Caco-2 (cell line): ENCODE data around the gene LRRC74B. TPM values are rescaled to one million over a fixed set of nuclear protein-coding genes. Genes with fewer than 3 reads are reported as not detected.
A peak's percentile ranks its signal among the peaks of the same experiment; 100 is the strongest.

Source experiments
- BruUV-seq: library from RNA; stranded (reverse); fragments of 400-500 nt; replicated peaks from 2 replicates; lab custom pipeline; 2021; lab: Mats Ljungman, UMichigan
- CTCF ChIA-PET: fragments of 300-600 bp; sonication (Branson Sonifier 250); formaldehyde crosslinking; loops from one replicate; lab custom pipeline; 2022; ENCODE audit warnings: antibody characterized with exemption; lab: Charles Lee
- POLR2A ChIA-PET: fragments of 300-600 bp; sonication (Branson Sonifier 250); formaldehyde crosslinking; loops from one replicate; lab custom pipeline; 2022; ENCODE audit warnings: antibody characterized with exemption; lab: Charles Lee
- DNase-seq, 2 experiments: peaks; one replicate each; pipeline versions ENCODE4 v3.0.0 to v3.0.0-alpha.2; 2020 to 2022
- H3K27me3 ChIP-seq: replicated peaks from 2 replicates; pipeline ENCODE4 v1.6.0; 2011; ENCODE audit warnings: low read length; ENCODE audit not compliant: control insufficient read depth, insufficient read depth
- H3K36me3 ChIP-seq: 2 replicates; pipeline ENCODE4 v1.5.1; 2011; ENCODE audit warnings: low read length; ENCODE audit not compliant: control insufficient read depth, insufficient read depth
- H3K4me1 ChIP-seq: fragments of 250-450 bp; sonication (Bioruptor Pico); 2 replicates; pipeline ENCODE4 v1.5.1; 2020; ENCODE audit warnings: mild to moderate bottlenecking
- H3K4me3 ChIP-seq: 2 replicates; pipeline ENCODE4 v1.5.1; 2011; ENCODE audit warnings: low read depth, mild to moderate bottlenecking, control low read depth, low read length
- H3K9me3 ChIP-seq: fragments of 250-450 bp; sonication (Bioruptor Pico); 2 replicates; pipeline ENCODE4 v1.5.1; 2020; ENCODE audit warnings: mild to moderate bottlenecking, moderate library complexity
- H3K27ac Mint-ChIP-seq: one replicate; pipeline ENCODE4 v1.8.0; 2022; ENCODE audit warnings: mixed read lengths; ENCODE audit not compliant: unreplicated experiment
- H3K27me3 Mint-ChIP-seq: one replicate; pipeline ENCODE4 v1.8.0; 2022; ENCODE audit warnings: mixed read lengths; ENCODE audit not compliant: insufficient read depth, unreplicated experiment
- H3K36me3 Mint-ChIP-seq: one replicate; pipeline ENCODE4 v1.8.0; 2022; ENCODE audit warnings: mild to moderate bottlenecking, mixed read lengths; ENCODE audit not compliant: insufficient read depth, unreplicated experiment
- H3K4me1 Mint-ChIP-seq: one replicate; pipeline ENCODE4 v1.8.0; 2022; ENCODE audit warnings: low read depth, mixed read lengths; ENCODE audit not compliant: unreplicated experiment
- H3K4me3 Mint-ChIP-seq: one replicate; pipeline ENCODE4 v1.8.0; 2022; ENCODE audit warnings: mild to moderate bottlenecking, moderate library complexity, mixed read lengths; ENCODE audit not compliant: unreplicated experiment
- H3K9me3 Mint-ChIP-seq: one replicate; pipeline ENCODE4 v1.8.0; 2022; ENCODE audit warnings: mixed read lengths; ENCODE audit not compliant: unreplicated experiment
- intact Hi-C: fragments of 100-400 bp; cut with micrococcal nuclease; formaldehyde crosslinking; loops from one replicate; pipeline ENCODE4 v1.10.0; 2022; ENCODE audit not compliant: unreplicated experiment
- total RNA-seq: library from RNA; stranded (reverse); gene quantifications from 2 replicates; pipeline ENCODE4 v1.2.3, GENCODE V29; 2022
- TF ChIP-seq, protein P1 (sequence below), 2 experiments: fragments of 200-600 bp in 1 of 2; IDR thresholded peaks; 1 replicate in 1 of 2; 2 replicates in 1 of 2; pipeline versions ENCODE4 v1.5.1 to v1.8.0; 2011 to 2022; ENCODE audit warnings: antibody characterized with exemption in 1 of 2, control low read depth in 1 of 2, inconsistent platforms in 1 of 2, low read depth in 1 of 2, low read length in 1 of 2, mild to moderate bottlenecking in 1 of 2, moderate library complexity in 1 of 2; ENCODE audit not compliant: insufficient read depth in 1 of 2, severe bottlenecking in 1 of 2, unreplicated experiment in 1 of 2

The LRRC74B gene
- total RNA-seq, 1 experiment from 2014 or later, result not detected

DNA sequence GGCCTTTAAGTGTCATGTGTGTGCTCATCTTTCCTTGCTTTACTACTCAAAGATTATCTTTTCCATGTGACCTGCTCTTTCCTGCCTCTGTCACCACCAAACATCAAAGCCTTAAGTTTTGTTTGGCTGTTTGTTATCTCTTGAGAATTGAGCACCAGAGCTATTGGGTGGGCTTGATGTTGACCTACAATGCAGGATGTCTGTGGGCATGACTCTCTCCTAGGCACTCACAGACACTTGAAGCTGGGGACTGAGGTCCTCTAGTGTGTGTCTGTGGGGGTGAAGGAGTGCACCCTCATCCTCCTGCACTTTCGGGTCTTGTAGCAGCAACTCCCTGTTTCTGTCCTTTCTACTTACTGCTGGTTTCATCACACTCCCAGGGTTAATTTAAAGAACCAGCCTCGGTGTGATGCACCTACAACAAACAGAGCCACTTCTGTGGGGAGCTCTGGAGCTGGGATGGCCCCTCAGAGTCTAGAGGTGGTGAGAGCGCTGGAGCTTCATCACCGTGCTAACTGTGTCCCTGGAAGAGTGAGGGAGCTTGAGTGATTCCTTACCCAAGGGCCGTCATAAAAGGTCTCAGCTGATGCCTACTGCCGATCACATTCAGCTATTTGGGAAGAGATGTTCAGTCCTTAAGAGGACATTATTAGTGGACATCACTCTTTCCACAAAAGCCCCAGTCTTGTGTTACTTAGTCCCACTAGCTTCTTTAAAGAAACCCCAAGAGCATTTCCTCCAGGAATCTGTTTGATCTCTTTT lies 56.3 kb downstream of the LRRC74B start:
- Mint-ChIP-seq H3K36me3 (no peaks in the 10 kb centered on the region), H3K4me3 (no peak overlapping the region), H3K27ac (no peak overlapping the region), H3K4me1 (peaks cover 22% of the 10 kb centered on the region), H3K9me3 (no peaks in the 10 kb centered on the region), H3K27me3 (no peaks in the 10 kb centered on the region)
- H3K27me3 ChIP-seq, result no peaks in the 10 kb centered on the region
- no peak for DNase-seq
- no peak overlapping the region for H3K4me3 ChIP-seq
- intact Hi-C loops, result no loop called here
- POLR2A ChIA-PET, result no interaction called here
- no peaks in the 10 kb centered on the region for H3K9me3 ChIP-seq
- CTCF ChIA-PET, result interaction anchor here (0.9 to 1.5 kb wide), 2 partner anchors 120 to 216 kb away, joined by 3 to 6 read pairs; partner anchors contain the start of gene LZTR1
- no peaks in the 10 kb centered on the region for H3K36me3 ChIP-seq
- BruUV-seq, result no TSS peak
- TF ChIP-seq, protein P1, sequence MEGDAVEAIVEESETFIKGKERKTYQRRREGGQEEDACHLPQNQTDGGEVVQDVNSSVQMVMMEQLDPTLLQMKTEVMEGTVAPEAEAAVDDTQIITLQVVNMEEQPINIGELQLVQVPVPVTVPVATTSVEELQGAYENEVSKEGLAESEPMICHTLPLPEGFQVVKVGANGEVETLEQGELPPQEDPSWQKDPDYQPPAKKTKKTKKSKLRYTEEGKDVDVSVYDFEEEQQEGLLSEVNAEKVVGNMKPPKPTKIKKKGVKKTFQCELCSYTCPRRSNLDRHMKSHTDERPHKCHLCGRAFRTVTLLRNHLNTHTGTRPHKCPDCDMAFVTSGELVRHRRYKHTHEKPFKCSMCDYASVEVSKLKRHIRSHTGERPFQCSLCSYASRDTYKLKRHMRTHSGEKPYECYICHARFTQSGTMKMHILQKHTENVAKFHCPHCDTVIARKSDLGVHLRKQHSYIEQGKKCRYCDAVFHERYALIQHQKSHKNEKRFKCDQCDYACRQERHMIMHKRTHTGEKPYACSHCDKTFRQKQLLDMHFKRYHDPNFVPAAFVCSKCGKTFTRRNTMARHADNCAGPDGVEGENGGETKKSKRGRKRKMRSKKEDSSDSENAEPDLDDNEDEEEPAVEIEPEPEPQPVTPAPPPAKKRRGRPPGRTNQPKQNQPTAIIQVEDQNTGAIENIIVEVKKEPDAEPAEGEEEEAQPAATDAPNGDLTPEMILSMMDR (IDR thresholded peaks at IDR 0.05; ENCODE audit: insufficient read depth in 1 of 2, low read depth in 1 of 2, low read length in 1 of 2, severe bottlenecking in 1 of 2, unreplicated experiment in 1 of 2), result no peak
- H3K4me1 ChIP-seq, result peaks cover 14% of the 10 kb centered on the region

DNA sequence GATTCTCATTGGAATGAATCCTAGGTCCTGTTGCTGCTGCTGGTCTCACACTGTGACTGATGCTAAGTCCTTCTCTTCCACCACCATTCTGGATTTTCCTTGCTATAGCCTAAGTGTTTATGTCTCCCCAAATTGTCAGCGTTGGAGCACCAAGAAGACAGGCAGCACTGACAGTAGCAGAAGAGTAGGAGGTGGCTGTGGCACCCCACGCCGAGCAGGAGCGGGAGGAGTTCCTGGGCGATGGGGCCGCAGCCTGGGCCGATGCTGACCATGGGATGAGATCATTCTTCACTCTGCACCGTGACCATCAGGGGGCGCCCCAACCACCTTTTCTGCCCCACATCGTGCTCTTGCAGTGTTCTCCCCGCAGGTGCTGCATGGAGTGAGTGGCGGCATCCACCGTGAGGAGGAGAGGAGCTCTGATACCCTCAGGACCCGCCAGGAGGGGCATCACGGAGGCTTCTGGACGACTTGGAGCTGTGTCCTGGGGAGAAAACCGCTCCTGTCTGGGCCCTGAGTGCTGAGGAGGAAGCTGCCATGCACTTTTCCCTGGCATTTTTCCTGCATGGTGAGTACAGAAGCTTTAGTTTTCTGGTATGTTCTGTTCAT lies 57.0 kb downstream of the LRRC74B start:
- Histone ChIP-seq H3K4me1 (peaks cover 14% of the 10 kb centered on the region), H3K4me3 (no peak overlapping the region), H3K9me3 (no peaks in the 10 kb centered on the region), H3K36me3 (no peaks in the 10 kb centered on the region), H3K27me3 (no peaks in the 10 kb centered on the region)
- BruUV-seq, result no TSS peak
- Mint-ChIP-seq H3K27me3 (no peaks in the 10 kb centered on the region), H3K4me1 (peaks cover 22% of the 10 kb centered on the region), H3K36me3 (no peaks in the 10 kb centered on the region), H3K4me3 (no peak overlapping the region), H3K9me3 (no peaks in the 10 kb centered on the region), H3K27ac (no peak overlapping the region)
- POLR2A ChIA-PET, result no interaction called here
- intact Hi-C loops, result no loop called here
- DNase-seq, result peak; percentile 70 to 80
- TF ChIP-seq, protein P1 (IDR thresholded peaks at IDR 0.05; ENCODE audit: insufficient read depth in 1 of 2, low read depth in 1 of 2, low read length in 1 of 2, severe bottlenecking in 1 of 2, unreplicated experiment in 1 of 2), result peak; percentile 60 to 77
- CTCF ChIA-PET, result interaction anchor here (0.7 to 1.5 kb wide), 3 partner anchors 65 to 217 kb away, joined by 3 to 6 read pairs (median 5); partner anchors contain the start of gene LZTR1

DNA sequence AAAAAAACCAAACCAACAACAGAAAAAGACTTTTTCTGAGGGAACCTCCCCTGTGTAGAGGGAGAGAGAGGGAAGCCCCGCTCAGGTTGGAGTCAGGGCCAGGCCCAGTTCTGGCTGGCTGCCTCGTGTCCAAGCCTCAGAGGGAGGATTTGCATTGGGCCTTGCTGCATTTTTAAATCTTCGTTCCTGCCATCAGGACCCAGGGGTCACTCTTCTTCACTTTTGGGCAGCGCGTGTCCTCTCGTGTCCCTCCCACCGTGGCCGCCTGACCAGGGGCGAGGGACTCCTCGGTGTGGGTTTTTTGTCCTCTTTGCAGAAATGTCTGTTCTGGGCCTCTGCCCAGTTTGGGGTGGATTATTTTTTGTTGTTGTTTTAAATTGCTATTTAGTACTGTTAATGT lies 57.9 kb downstream of the LRRC74B start:
- TF ChIP-seq, protein P1 (IDR thresholded peaks at IDR 0.05; ENCODE audit: insufficient read depth in 1 of 2, low read depth in 1 of 2, low read length in 1 of 2, severe bottlenecking in 1 of 2, unreplicated experiment in 1 of 2), result no peak
- H3K4me3 ChIP-seq, result no peak overlapping the region
- no peaks in the 10 kb centered on the region for H3K27me3 ChIP-seq
- Mint-ChIP-seq H3K36me3 (no peaks in the 10 kb centered on the region), H3K4me3 (no peak overlapping the region), H3K4me1 (peaks cover 22% of the 10 kb centered on the region), H3K27ac (no peak overlapping the region), H3K27me3 (no peaks in the 10 kb centered on the region), H3K9me3 (no peaks in the 10 kb centered on the region)
- ChIA-PET POLR2A (no interaction called here), CTCF (interaction anchor here (0.7 to 1.5 kb wide), 2 partner anchors 66 to 121 kb away, joined by 5 to 6 read pairs; partner anchors contain the start of gene LZTR1)
- BruUV-seq, result no TSS peak
- intact Hi-C loops, result no loop called here
- no peaks in the 10 kb centered on the region for H3K9me3 ChIP-seq
- no peak for DNase-seq
- H3K36me3 ChIP-seq, result no peaks in the 10 kb centered on the region
- peaks cover 14% of the 10 kb centered on the region for H3K4me1 ChIP-seq
